ENCODE measurements around the gene SYT1. TPM values are rescaled to one million over a fixed set of nuclear protein-coding genes. Genes with fewer than 3 reads are reported as not detected.

Gene SYT1
- total RNA-seq, 4 donors from 2014 or later, result 1.4 to 4.1 (median 1.8) TPM

- H3K27ac ChIP-seq, result no peak overlapping the region
- DNase-seq, result no peak
- H3K36me3 ChIP-seq, result no peaks in the 10 kb centered on the region
- no peaks in the 10 kb centered on the region for H3K4me1 ChIP-seq
- no peaks in the 10 kb centered on the region for H3K27me3 ChIP-seq
- TF ChIP-seq POLR2A (IDR thresholded peaks at IDR 0.05), result no peak
- TF ChIP-seq, protein P1, sequence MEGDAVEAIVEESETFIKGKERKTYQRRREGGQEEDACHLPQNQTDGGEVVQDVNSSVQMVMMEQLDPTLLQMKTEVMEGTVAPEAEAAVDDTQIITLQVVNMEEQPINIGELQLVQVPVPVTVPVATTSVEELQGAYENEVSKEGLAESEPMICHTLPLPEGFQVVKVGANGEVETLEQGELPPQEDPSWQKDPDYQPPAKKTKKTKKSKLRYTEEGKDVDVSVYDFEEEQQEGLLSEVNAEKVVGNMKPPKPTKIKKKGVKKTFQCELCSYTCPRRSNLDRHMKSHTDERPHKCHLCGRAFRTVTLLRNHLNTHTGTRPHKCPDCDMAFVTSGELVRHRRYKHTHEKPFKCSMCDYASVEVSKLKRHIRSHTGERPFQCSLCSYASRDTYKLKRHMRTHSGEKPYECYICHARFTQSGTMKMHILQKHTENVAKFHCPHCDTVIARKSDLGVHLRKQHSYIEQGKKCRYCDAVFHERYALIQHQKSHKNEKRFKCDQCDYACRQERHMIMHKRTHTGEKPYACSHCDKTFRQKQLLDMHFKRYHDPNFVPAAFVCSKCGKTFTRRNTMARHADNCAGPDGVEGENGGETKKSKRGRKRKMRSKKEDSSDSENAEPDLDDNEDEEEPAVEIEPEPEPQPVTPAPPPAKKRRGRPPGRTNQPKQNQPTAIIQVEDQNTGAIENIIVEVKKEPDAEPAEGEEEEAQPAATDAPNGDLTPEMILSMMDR (IDR thresholded peaks at IDR 0.05), result no peak
- H3K4me3 ChIP-seq, result no peak overlapping the region
- H3K9me3 ChIP-seq, result no peaks in the 10 kb centered on the region
Measured at GRCh38 chr12:78885466-78885865, 20.9 kb downstream of the SYT1 start.

DNA sequence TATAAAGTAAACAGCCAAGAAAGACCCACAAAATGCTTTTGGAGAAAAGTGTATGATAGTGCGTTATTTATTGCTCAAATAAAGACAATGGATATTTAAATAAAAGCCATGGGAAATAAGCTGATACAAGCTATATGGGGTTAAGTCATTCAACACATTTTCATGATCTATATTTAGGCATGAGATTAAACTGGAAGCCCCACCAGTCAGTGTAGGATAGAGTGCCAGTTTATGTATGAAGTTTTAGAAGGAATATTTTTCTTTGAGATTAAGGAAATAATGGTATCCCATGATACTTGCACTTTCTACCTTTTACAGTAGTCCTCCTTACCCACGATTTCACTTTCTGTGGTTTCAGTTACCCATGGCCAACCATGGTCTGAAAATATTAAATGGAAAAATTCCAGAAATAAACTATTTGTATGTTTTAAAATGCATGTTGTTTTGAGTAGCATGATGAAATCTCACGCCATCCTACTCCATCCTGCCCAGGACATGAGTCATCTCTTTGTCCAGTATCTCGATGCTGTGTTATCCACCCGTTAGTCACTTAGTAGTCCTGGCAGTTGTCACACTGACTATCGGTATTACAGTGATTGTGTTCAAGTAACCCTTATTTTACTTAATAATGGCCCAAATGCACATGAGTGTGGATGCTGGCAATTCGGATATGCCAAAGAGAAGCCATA is 22.3 kb downstream of the SYT1 start:
- H3K9me3 ChIP-seq, result no peaks in the 10 kb centered on the region
- no peaks in the 10 kb centered on the region for H3K4me1 ChIP-seq
- H3K36me3 ChIP-seq, result no peaks in the 10 kb centered on the region
- TF ChIP-seq, protein P1 (IDR thresholded peaks at IDR 0.05), result no peak
- no peak for TF ChIP-seq POLR2A (IDR thresholded peaks at IDR 0.05)
- DNase-seq, result no peak
- H3K27ac ChIP-seq, result no peak overlapping the region
- H3K4me3 ChIP-seq, result no peak overlapping the region
- no peaks in the 10 kb centered on the region for H3K27me3 ChIP-seq

DNA sequence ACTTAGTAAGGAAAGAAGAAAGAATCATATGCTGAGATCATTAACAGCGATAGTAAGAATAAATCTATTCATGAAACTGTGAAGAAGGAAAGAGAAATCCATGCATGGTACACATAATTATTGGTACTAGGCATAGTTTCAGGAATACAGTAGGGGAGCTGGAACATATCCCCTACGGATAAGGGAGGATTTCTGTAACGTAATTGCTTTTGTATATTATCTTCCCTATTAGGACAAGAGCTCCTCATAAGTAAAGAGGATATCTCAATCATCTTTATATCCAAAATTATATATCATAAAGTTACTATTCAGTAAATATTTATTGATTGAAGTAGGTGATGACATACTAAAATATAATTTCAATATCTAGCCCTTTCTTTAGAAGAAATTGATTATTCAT is 22.9 kb downstream of the SYT1 start:
- no peaks in the 10 kb centered on the region for H3K9me3 ChIP-seq
- no peak overlapping the region for H3K27ac ChIP-seq
- DNase-seq, result no peak
- no peaks in the 10 kb centered on the region for H3K27me3 ChIP-seq
- H3K4me1 ChIP-seq, result no peaks in the 10 kb centered on the region
- no peaks in the 10 kb centered on the region for H3K36me3 ChIP-seq
- H3K4me3 ChIP-seq, result no peak overlapping the region
- TF ChIP-seq POLR2A (IDR thresholded peaks at IDR 0.05), result no peak
- TF ChIP-seq, protein P1 (IDR thresholded peaks at IDR 0.05), result no peak

DNA sequence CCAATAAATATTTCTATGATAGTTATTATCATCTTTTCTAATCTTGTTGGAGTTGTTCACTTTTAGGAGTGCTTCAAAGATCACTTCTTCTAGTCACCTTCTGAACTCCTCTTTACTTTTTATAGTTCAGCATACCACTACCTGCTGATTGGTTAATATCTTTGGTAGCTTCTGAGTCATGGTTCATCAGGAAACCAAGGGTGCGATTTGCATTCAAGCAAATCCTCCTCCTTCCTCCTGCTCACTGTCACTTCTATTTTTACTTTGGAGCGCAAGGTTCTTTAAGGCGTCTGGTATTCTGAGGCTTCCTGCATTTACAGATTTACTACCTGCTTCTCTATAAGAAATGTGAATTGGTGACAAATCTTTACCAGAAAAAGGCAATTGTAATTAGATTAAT is 24.0 kb downstream of the SYT1 start:
- H3K27ac ChIP-seq, result no peak overlapping the region
- no peaks in the 10 kb centered on the region for H3K9me3 ChIP-seq
- H3K4me3 ChIP-seq, result no peak overlapping the region
- no peaks in the 10 kb centered on the region for H3K4me1 ChIP-seq
- no peaks in the 10 kb centered on the region for H3K36me3 ChIP-seq
- no peaks in the 10 kb centered on the region for H3K27me3 ChIP-seq
- no peak for DNase-seq
- TF ChIP-seq POLR2A (IDR thresholded peaks at IDR 0.05), result no peak
- TF ChIP-seq, protein P1 (IDR thresholded peaks at IDR 0.05), result no peak

- H3K4me3 ChIP-seq, result no peak overlapping the region
- H3K9me3 ChIP-seq, result no peaks in the 10 kb centered on the region
- no peaks in the 10 kb centered on the region for H3K36me3 ChIP-seq
- H3K4me1 ChIP-seq, result no peaks in the 10 kb centered on the region
- DNase-seq, result no peak
- H3K27ac ChIP-seq, result no peak overlapping the region
- H3K27me3 ChIP-seq, result no peaks in the 10 kb centered on the region
- no peak for TF ChIP-seq POLR2A (IDR thresholded peaks at IDR 0.05)
- TF ChIP-seq, protein P1 (IDR thresholded peaks at IDR 0.05), result no peak
Measured at GRCh38 chr12:78891646-78892353, 27.2 kb downstream of the SYT1 start.

Measured in Peyer's patch (tissue), 4 donors.